Loucy (cell line): ENCODE results near the gene OSGEP.

ENCODE experiments used
- H2AFZ ChIP-seq: fragments of 200-600 bp; sonication (generic); 2 replicates; pipeline ENCODE4 v1.6.0; 2016; ENCODE audit warnings: antibody characterized with exemption, mild to moderate bottlenecking, low read length, moderate library complexity
- H3F3A ChIP-seq: fragments of 200-600 bp; 2 replicates; pipeline ENCODE4 v1.6.0; 2016; ENCODE audit warnings: antibody characterized with exemption, low read depth, mild to moderate bottlenecking
- H3K27me3 ChIP-seq: fragments of 200-600 bp; sonication (generic); 2 replicates; pipeline ENCODE4 v1.6.1; 2014; ENCODE audit warnings: low read length, mild to moderate bottlenecking; ENCODE audit not compliant: insufficient read depth, poor library complexity, severe bottlenecking
- H3K36me3 ChIP-seq: fragments of 200-600 bp; sonication (generic); 2 replicates; pipeline ENCODE4 v1.6.1; 2016; ENCODE audit warnings: low read length; ENCODE audit not compliant: insufficient read depth
- H3K4me1 ChIP-seq: fragments of 200-600 bp; sonication (generic); 2 replicates; pipeline ENCODE4 v1.5.1; 2014; ENCODE audit warnings: low read length, mild to moderate bottlenecking; ENCODE audit not compliant: insufficient read depth, poor library complexity, severe bottlenecking
- H3K4me2 ChIP-seq: fragments of 200-600 bp; sonication (generic); 2 replicates; pipeline ENCODE4 v1.6.0; 2014; ENCODE audit warnings: antibody characterized with exemption, low read length, low read depth, mild to moderate bottlenecking; ENCODE audit not compliant: poor library complexity, severe bottlenecking
- H3K4me3 ChIP-seq: fragments of 200-600 bp; sonication (generic); 2 replicates; pipeline ENCODE4 v1.5.1; 2014; ENCODE audit warnings: low read length, mild to moderate bottlenecking, mixed read lengths; ENCODE audit not compliant: poor library complexity, severe bottlenecking
- H3K79me2 ChIP-seq: fragments of 200-600 bp; sonication (generic); 2 replicates; pipeline ENCODE4 v1.6.1; 2014; ENCODE audit warnings: low read length; ENCODE audit not compliant: insufficient read depth
- H3K9ac ChIP-seq: fragments of 200-600 bp; sonication (generic); 2 replicates; pipeline ENCODE4 v1.6.0; 2014; ENCODE audit warnings: mild to moderate bottlenecking, low read depth, low read length, moderate library complexity; ENCODE audit not compliant: poor library complexity, severe bottlenecking
- H3K9me2 ChIP-seq: fragments of 200-600 bp; sonication (generic); replicated peaks from 2 replicates; pipeline ENCODE4 v1.6.1; 2016; ENCODE audit warnings: low read depth, low read length, mixed read lengths
- H3K9me3 ChIP-seq: fragments of 200-600 bp; sonication (generic); 2 replicates; pipeline ENCODE4 v1.6.1; 2014; ENCODE audit warnings: mild to moderate bottlenecking, antibody characterized with exemption, low read length, low read depth; ENCODE audit not compliant: insufficient read depth
- H4K20me1 ChIP-seq: fragments of 200-600 bp; sonication (generic); 2 replicates; pipeline ENCODE4 v1.6.0; 2014; ENCODE audit warnings: antibody characterized with exemption, low read length, mild to moderate bottlenecking; ENCODE audit not compliant: insufficient read depth, poor library complexity, severe bottlenecking
- EZH2phosphoT487 ChIP-seq: fragments of 200-600 bp; IDR thresholded peaks from 2 replicates; pipeline ENCODE4 v1.6.1; 2018; ENCODE audit warnings: antibody characterized with exemption, mild to moderate bottlenecking, moderate library complexity, borderline replicate concordance
- TF ChIP-seq, protein P1 (sequence below): fragments of 200-600 bp; sonication (generic); conservative IDR thresholded peaks from 2 replicates; pipeline ENCODE4 v1.5.1; 2014; ENCODE audit warnings: mild to moderate bottlenecking, antibody characterized with exemption, low read length

Gene OSGEP

GRCh38 chr14:20469242-20469889 is 14.8 kb upstream of the OSGEP start, which contains the start of gene PNP:
Gene PNP, plus strand, starts transcription at chr14:20469406. Its CDS starts 119 bp downstream, at chr14:20469525.
- Histone ChIP-seq H3K36me3 (peaks cover 15% of the 10 kb centered on the region; the same call in 1 of the 2 replicates), H3K4me1 (peaks cover 35% of the 10 kb centered on the region), H3K9me2 (no peaks in the 10 kb centered on the region), H3F3A (no peaks in the 10 kb centered on the region), H2AFZ (peak within 1 kb of the TSS; percentile 80), H3K9me3 (no peaks in the 10 kb centered on the region), H3K4me2 (peak within 1 kb of the TSS; percentile 96), H3K27me3 (no peaks in the 10 kb centered on the region), H4K20me1 (peaks cover 35% of the 10 kb centered on the region), H3K79me2 (peaks cover 52% of the 10 kb centered on the region), H3K4me3 (peak within 1 kb of the TSS; percentile 85), H3K9ac (peak within 1 kb of the TSS; percentile 92)
- TF ChIP-seq, protein P1, sequence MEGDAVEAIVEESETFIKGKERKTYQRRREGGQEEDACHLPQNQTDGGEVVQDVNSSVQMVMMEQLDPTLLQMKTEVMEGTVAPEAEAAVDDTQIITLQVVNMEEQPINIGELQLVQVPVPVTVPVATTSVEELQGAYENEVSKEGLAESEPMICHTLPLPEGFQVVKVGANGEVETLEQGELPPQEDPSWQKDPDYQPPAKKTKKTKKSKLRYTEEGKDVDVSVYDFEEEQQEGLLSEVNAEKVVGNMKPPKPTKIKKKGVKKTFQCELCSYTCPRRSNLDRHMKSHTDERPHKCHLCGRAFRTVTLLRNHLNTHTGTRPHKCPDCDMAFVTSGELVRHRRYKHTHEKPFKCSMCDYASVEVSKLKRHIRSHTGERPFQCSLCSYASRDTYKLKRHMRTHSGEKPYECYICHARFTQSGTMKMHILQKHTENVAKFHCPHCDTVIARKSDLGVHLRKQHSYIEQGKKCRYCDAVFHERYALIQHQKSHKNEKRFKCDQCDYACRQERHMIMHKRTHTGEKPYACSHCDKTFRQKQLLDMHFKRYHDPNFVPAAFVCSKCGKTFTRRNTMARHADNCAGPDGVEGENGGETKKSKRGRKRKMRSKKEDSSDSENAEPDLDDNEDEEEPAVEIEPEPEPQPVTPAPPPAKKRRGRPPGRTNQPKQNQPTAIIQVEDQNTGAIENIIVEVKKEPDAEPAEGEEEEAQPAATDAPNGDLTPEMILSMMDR: no peak
- TF ChIP-seq EZH2phosphoT487: no peak

DNA sequence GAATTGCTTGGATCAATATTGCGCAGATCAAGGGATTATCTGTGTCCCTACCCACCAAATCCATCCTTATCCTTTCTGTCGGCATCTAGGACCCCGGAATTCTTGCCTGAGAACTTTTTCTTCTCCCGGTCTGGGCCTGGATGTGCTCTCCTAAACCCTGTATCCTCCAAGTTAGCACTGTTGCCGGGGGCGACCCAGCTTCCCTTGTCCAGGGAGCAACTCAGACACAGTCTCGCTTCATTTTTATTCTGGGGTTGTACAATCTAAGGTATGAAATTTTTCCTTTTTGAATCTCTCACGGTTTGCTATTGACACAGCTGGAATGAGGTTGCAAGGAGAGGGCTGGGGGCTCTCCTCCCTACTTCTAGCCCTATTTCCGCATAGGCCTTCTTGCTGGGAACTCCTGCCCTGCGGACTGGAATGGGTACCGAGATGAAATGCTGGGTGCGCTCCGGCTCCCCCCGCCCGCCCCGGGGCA is 14.2 kb upstream of the OSGEP start:
- peak overlapping the region; percentile 85 for H3K4me3 ChIP-seq
- H4K20me1 ChIP-seq: peaks cover 30% of the 10 kb centered on the region
- H3K27me3 ChIP-seq: no peaks in the 10 kb centered on the region
- peak overlapping the region; percentile 80 for H2AFZ ChIP-seq
- TF ChIP-seq, protein P1: no peak
- TF ChIP-seq EZH2phosphoT487: no peak
- H3K9me3 ChIP-seq: no peaks in the 10 kb centered on the region
- H3K79me2 ChIP-seq: peaks cover 46% of the 10 kb centered on the region
- H3K4me1 ChIP-seq: peaks cover 32% of the 10 kb centered on the region
- H3K4me2 ChIP-seq: peak overlapping the region; percentile 96
- no peaks in the 10 kb centered on the region for H3K9me2 ChIP-seq
- H3K9ac ChIP-seq: peak overlapping the region; percentile 92
- peaks cover 9% of the 10 kb centered on the region; the same call in 1 of the 2 replicates for H3K36me3 ChIP-seq
- no peaks in the 10 kb centered on the region for H3F3A ChIP-seq

GRCh38 chr14:20461225-20462141 is 6.9 kb upstream of the OSGEP start, which contains the start of gene PIP4P1:
Gene PIP4P1, minus strand, starts transcription at chr14:20461434. Its CDS starts 109 bp downstream, at chr14:20461325.
- peaks cover 27% of the 10 kb centered on the region; the same call in 1 of the 2 replicates for H3K36me3 ChIP-seq
- no peaks in the 10 kb centered on the region for H3K27me3 ChIP-seq
- H3K9ac ChIP-seq: peak within 1 kb of the TSS; percentile 90
- H3K9me3 ChIP-seq: no peaks in the 10 kb centered on the region
- H2AFZ ChIP-seq: 0 out of 2 replicates have a peak within 1 kb of the TSS, but pooled peaks have one; percentile 48
- TF ChIP-seq, protein P1: no peak
- no peak for TF ChIP-seq EZH2phosphoT487
- peak within 1 kb of the TSS; percentile 78 for H3K4me3 ChIP-seq
- no peaks in the 10 kb centered on the region for H3F3A ChIP-seq
- peaks cover 39% of the 10 kb centered on the region for H4K20me1 ChIP-seq
- peaks cover 47% of the 10 kb centered on the region for H3K79me2 ChIP-seq
- peak within 1 kb of the TSS; percentile 96 for H3K4me2 ChIP-seq
- peaks cover 33% of the 10 kb centered on the region for H3K4me1 ChIP-seq
- no peaks in the 10 kb centered on the region for H3K9me2 ChIP-seq
